Activated CD8-positive, alpha-beta memory T cell treated with anti-CD3 and anti-CD28 coated beads, Interleukin-2, amount 50 U/mL, for 1 hour (primary cell): Measurements from ENCODE around the gene RPLP1.
A peak's percentile ranks its signal among the peaks of the same experiment; 100 is the strongest.

ENCODE experiments used
- DNase-seq: peaks from one replicate; pipeline ENCODE4 v3.0.0-alpha.2; 2020; ENCODE audit errors: extremely low read depth

Gene RPLP1

GRCh38 chr15:69452692-69453521 lies at the start of gene RPLP1:
Gene RPLP1 (plus strand): TSS chr15:69452818. CDS start chr15:69452949, 131 bp downstream.
- peak; percentile 91 for DNase-seq

- no peak for DNase-seq
These were observed 49.0 kb upstream of the RPLP1 start for GRCh38 chr15:69403594-69403993.

- DNase-seq = no peak
These were observed 47.5 kb upstream of the RPLP1 start for GRCh38 chr15:69405110-69405509.

GRCh38 chr15:69407719-69408400 lies 44.8 kb upstream of the RPLP1 start:
- DNase-seq = no peak

DNA sequence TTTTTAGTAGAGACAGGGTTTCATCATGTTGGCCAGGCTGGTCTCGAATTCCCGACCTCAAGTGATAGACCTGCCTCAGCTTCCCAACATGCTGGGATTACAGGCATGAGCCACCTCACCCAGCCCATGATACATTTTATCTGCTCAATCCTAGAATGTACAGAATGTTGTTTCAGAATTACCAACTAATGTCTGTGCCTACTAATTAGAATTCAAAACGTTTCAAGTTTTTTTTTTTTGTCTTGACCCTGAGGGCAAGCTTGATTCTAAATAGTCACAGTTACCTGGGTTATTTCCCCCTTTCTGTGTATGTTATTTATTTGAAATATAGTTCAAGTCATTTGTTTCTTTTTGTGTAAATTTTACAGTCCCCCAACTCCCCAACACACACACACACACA lies 43.8 kb upstream of the RPLP1 start:
- no peak for DNase-seq

GRCh38 chr15:69410248-69410874 lies 42.3 kb upstream of the RPLP1 start:
- no peak for DNase-seq

DNA sequence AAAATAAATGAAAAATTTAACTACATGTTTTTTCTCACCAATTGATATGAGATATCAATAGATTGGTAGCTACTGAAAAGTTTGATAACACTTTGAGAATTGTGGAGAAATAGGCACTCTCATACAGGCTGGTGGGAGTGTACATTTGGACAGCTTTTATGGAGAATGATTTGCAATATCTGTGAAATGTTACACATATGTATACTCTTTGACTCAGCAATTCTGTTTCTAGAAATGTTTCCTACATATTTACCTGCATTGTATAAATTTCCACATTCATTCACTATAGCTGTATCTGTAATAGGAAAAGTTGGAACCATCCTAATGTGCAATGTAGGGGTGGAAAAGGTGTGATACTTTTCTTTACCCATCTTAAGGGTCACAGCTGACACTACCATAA lies 40.3 kb upstream of the RPLP1 start:
- DNase-seq = no peak

DNA sequence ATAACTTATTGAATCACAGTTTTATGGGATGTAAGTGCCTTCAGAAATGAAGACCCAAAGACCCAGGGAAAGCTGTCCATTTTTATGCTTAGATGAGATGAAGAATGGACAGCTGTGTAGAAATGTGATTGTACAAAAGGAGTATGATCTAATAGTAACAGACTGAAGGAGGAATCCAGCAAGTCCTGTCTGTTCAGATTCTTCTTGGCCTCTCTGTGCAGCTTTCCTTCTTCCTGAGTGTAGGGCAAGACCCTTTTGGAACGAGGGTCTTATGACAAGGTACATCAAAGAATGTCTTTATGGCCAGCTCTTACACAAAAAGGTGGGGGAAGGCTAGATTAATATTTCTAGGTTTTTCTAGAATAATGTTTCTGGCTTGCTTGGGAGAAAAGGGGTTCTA lies 39.9 kb upstream of the RPLP1 start:
- DNase-seq = no peak

- peak; percentile 79 for DNase-seq
These were observed 38.6 kb upstream of the RPLP1 start, which contains the start of gene KIF23 for GRCh38 chr15:69413822-69414700. Gene KIF23 (plus strand): TSS chr15:69414349. CDS start chr15:69414466, 117 bp downstream.

- DNase-seq = no peak
These were observed 37.9 kb upstream of the RPLP1 start for GRCh38 chr15:69414701-69415167.

GRCh38 chr15:69415381-69415780 lies 37.2 kb upstream of the RPLP1 start:
- no peak for DNase-seq

DNA sequence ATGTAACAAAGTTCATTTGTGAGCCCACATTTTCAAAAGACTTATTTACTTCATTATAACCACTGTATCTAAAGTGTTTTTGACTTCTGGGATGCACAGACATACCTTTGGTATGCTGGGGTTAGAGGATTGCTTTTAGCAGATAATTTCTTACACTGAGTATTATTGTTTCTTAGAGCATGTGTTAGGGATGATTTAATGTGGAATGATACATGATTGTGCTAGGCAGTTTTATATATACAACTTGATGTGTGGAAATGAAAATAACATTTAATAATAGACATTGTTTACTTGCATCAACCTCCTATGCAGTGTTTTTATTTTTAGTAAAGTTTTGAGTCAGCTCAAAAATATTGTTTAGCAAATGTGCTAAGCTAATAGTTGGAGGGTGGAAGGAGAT lies 35.0 kb upstream of the RPLP1 start:
- DNase-seq = no peak

- DNase-seq = no peak
These were observed 31.1 kb upstream of the RPLP1 start for GRCh38 chr15:69421498-69421897.

DNA sequence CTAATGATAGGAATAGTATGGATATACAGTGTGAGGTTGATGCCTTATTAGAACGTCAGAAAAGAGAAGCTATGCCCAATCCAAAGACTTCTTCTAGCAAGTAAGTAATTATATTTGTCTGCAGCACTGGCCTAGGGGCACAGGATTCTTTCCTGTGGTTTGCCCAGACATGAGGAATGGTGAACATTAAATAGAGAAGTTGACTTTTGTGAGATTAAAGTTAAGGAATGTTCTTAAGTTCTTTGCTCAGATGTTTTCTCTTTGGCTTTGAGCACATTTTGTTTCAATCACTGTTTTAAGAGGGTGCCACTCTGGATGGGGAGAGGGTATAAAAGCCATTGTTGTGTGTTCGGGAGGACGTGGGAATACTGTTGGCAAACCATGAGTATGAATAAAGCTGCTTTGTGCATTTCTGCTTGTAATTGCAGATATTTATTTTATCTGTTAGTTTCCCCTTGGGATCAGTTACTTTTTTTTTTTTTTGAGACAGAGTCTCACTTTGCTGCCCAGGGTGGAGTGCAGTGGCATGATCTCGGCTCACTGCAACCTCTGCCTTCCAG lies 30.2 kb upstream of the RPLP1 start:
- no peak for DNase-seq

- no peak for DNase-seq
These were observed 28.6 kb upstream of the RPLP1 start for GRCh38 chr15:69424001-69424400.

- no peak for DNase-seq
These were observed 27.7 kb upstream of the RPLP1 start for GRCh38 chr15:69424748-69425413.

GRCh38 chr15:69433831-69434230 lies 18.8 kb upstream of the RPLP1 start:
- no peak for DNase-seq

GRCh38 chr15:69434238-69434637 lies 18.4 kb upstream of the RPLP1 start:
- no peak for DNase-seq

- no peak for DNase-seq
These were observed 17.9 kb upstream of the RPLP1 start for GRCh38 chr15:69434679-69435078.

- DNase-seq = no peak
These were observed 16.6 kb upstream of the RPLP1 start for GRCh38 chr15:69435985-69436384.

DNA sequence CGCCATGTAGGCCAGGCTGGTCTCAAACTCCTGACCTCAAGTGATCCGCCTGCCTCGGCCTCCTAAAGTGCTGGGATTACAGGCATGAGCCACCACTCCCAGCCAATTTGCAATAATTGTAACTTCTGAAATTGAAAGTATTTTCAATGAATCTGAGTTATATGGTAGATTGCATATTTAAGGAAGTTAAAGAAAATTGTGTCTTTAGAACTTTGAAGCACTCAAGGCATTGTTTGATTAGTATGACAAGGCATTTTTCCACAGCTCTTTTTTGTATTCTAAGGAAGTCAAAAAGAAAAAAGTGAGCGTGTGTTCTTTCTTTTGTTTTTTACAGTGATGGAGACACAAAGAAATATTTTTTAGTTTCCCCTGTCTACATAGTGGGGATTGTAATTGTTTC lies 15.7 kb upstream of the RPLP1 start:
- no peak for DNase-seq
